ENCODE data around the gene CCDC7. TPM values are rescaled to one million over a fixed set of nuclear protein-coding genes. Genes with fewer than 3 reads are reported as not detected.

Gene CCDC7
- total RNA-seq, 2 experiments from 2014 or later: 69.4 to 72.9 TPM

DNA sequence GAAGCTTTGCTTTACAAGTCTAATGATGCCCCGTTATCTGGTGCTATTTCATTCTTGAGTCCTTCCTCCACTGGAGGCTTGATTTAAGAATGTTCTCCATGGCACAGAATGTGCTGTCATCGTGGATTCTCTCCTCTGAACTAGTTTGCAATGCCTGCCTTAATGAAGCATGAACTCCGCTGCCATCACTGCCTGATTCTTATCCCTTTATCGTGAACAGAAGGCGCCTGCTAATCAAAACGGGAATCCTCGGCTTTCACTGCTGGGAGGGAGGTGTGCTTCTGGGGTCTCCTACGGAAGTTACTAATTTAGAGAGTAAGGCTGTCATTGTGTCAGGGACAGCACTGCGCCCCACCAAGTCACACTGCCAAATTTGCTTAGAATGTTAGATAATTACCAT lies 455.9 kb downstream of the CCDC7 start:
- Mint-ChIP-seq H3K4me1 (ENCODE audit: low read depth) (peaks cover 3% of the 10 kb centered on the region), H3K4me3 (no peak overlapping the region), H3K36me3 (ENCODE audit: low read depth) (peaks cover 80% of the 10 kb centered on the region), H3K27ac (no peak overlapping the region), H3K9me3 (no peaks in the 10 kb centered on the region), H3K27me3 (no peaks in the 10 kb centered on the region)
- intact Hi-C loops (cut with DNase I, micrococcal nuclease): no loop called here
- ChIA-PET POLR2A (no interaction called here), CTCF (no interaction called here)
- no peak for TF ChIP-seq CTCF (IDR thresholded peaks at IDR 0.05)
- no peak overlapping the region for H3K4me3 ChIP-seq (ENCODE audit: low read length)
- peaks cover 69% of the 10 kb centered on the region for H3K36me3 ChIP-seq (ENCODE audit: insufficient read depth, low read length)
- no peaks in the 10 kb centered on the region for H3K27me3 ChIP-seq (ENCODE audit: control insufficient read depth in 1 of 2, insufficient read depth in 2 of 2, low read length in 2 of 2)
- H3K4me1 ChIP-seq (ENCODE audit: insufficient read depth, low read length): no peaks in the 10 kb centered on the region
- no peaks in the 10 kb centered on the region for H3K9me3 ChIP-seq (ENCODE audit: control insufficient read depth in 1 of 2, insufficient read depth in 1 of 2, low read length in 2 of 2)
- ATAC-seq (ENCODE audit: poor library complexity) (no peak), DNase-seq (no peak)
- H3K27ac ChIP-seq (ENCODE audit: low read depth in 1 of 2, low read length in 2 of 2): no peak overlapping the region

- H3K4me1 ChIP-seq (ENCODE audit: insufficient read depth, low read length): no peaks in the 10 kb centered on the region
- no peaks in the 10 kb centered on the region for H3K27me3 ChIP-seq (ENCODE audit: control insufficient read depth in 1 of 2, insufficient read depth in 2 of 2, low read length in 2 of 2)
- H3K4me3 Mint-ChIP-seq: no peak overlapping the region
- no peak for DNase-seq
- intact Hi-C loops (cut with DNase I, micrococcal nuclease): no loop called here
- ATAC-seq (ENCODE audit: poor library complexity): no peak
- ChIA-PET CTCF (no interaction called here), POLR2A (no interaction called here)
- peaks cover 83% of the 10 kb centered on the region for H3K36me3 Mint-ChIP-seq (ENCODE audit: low read depth)
- no peaks in the 10 kb centered on the region for H3K9me3 Mint-ChIP-seq
- peaks cover 79% of the 10 kb centered on the region for H3K36me3 ChIP-seq (ENCODE audit: insufficient read depth, low read length)
- TF ChIP-seq CTCF (IDR thresholded peaks at IDR 0.05): no peak
- H3K9me3 ChIP-seq (ENCODE audit: control insufficient read depth in 1 of 2, insufficient read depth in 1 of 2, low read length in 2 of 2): no peaks in the 10 kb centered on the region
- H3K27ac Mint-ChIP-seq: no peak overlapping the region
- no peak overlapping the region for H3K4me3 ChIP-seq (ENCODE audit: low read length)
- no peak overlapping the region for H3K27ac ChIP-seq (ENCODE audit: low read depth in 1 of 2, low read length in 2 of 2)
- H3K27me3 Mint-ChIP-seq: no peaks in the 10 kb centered on the region
- H3K4me1 Mint-ChIP-seq (ENCODE audit: low read depth): peaks cover 4% of the 10 kb centered on the region
Observed at GRCh38 chr10:32905466-32905865, 459.5 kb downstream of the CCDC7 start.

- peaks cover 89% of the 10 kb centered on the region for H3K36me3 Mint-ChIP-seq (ENCODE audit: low read depth)
- H3K27me3 ChIP-seq (ENCODE audit: control insufficient read depth in 1 of 2, insufficient read depth in 2 of 2, low read length in 2 of 2): no peaks in the 10 kb centered on the region
Observed at GRCh38 chr10:32906595-32906994, 460.7 kb downstream of the CCDC7 start.

More at GRCh38 chr10:32906595-32906994, 460.7 kb downstream of the CCDC7 start:
- intact Hi-C loops (cut with DNase I, micrococcal nuclease): no loop called here
- H3K27ac Mint-ChIP-seq: no peak overlapping the region
- no peaks in the 10 kb centered on the region for H3K9me3 Mint-ChIP-seq
- no peak for DNase-seq
- no peaks in the 10 kb centered on the region for H3K9me3 ChIP-seq (ENCODE audit: control insufficient read depth in 1 of 2, insufficient read depth in 1 of 2, low read length in 2 of 2)
- no peak for TF ChIP-seq CTCF (IDR thresholded peaks at IDR 0.05)
- H3K4me1 ChIP-seq (ENCODE audit: insufficient read depth, low read length): no peaks in the 10 kb centered on the region
- CTCF ChIA-PET: no interaction called here
- ATAC-seq (ENCODE audit: poor library complexity): no peak
- H3K4me3 ChIP-seq (ENCODE audit: low read length): no peak overlapping the region
- H3K36me3 ChIP-seq (ENCODE audit: insufficient read depth, low read length): peaks cover 87% of the 10 kb centered on the region
- no peak overlapping the region for H3K4me3 Mint-ChIP-seq
- H3K27me3 Mint-ChIP-seq: no peaks in the 10 kb centered on the region
- peaks cover 4% of the 10 kb centered on the region for H3K4me1 Mint-ChIP-seq (ENCODE audit: low read depth)
- no peak overlapping the region for H3K27ac ChIP-seq (ENCODE audit: low read depth in 1 of 2, low read length in 2 of 2)
- POLR2A ChIA-PET: no interaction called here
